HEK293 (cell line): ENCODE data around the gene SHBG.

Experiments used
- IKZF3 ChIP-seq: fragments of 450-650 bp; IDR thresholded peaks from 2 replicates; pipeline ENCODE4 v1.5.0; 2018; ENCODE audit warnings: missing biosample characterization, mild to moderate bottlenecking, missing genetic modification characterization, moderate library complexity
- KLF1 ChIP-seq: fragments of 450-650 bp; formaldehyde crosslinking; IDR thresholded peaks from 2 replicates; pipeline ENCODE4 v1.5.1; 2016; ENCODE audit warnings: missing biosample characterization, missing genetic modification characterization
- KLF10 ChIP-seq: fragments of 450-650 bp; IDR thresholded peaks from 2 replicates; pipeline ENCODE4 v1.5.1; 2018; ENCODE audit warnings: missing biosample characterization, mild to moderate bottlenecking, missing genetic modification characterization
- KLF8 ChIP-seq: fragments of 450-650 bp; formaldehyde crosslinking; IDR thresholded peaks from 2 replicates; pipeline ENCODE4 v1.5.1; 2016; ENCODE audit warnings: missing biosample characterization, missing genetic modification characterization
- KLF9 ChIP-seq: fragments of 450-650 bp; formaldehyde crosslinking; IDR thresholded peaks from 2 replicates; pipeline ENCODE4 v1.5.1; 2016; ENCODE audit warnings: missing biosample characterization, missing genetic modification characterization, low read depth
- PRDM10 ChIP-seq: fragments of 450-650 bp; formaldehyde crosslinking; IDR thresholded peaks from 2 replicates; pipeline ENCODE4 v1.5.1; 2016; ENCODE audit warnings: missing biosample characterization, missing genetic modification characterization
- REPIN1 ChIP-seq: fragments of 450-650 bp; formaldehyde crosslinking; IDR thresholded peaks from 2 replicates; pipeline ENCODE4 v1.5.1; 2017; ENCODE audit warnings: missing biosample characterization, missing genetic modification characterization, low read depth
- SP2 ChIP-seq: fragments of 450-650 bp; formaldehyde crosslinking; IDR thresholded peaks from 2 replicates; pipeline ENCODE4 v1.5.1; 2016; ENCODE audit warnings: missing biosample characterization, missing genetic modification characterization
- SP3 ChIP-seq: fragments of 450-650 bp; formaldehyde crosslinking; IDR thresholded peaks from 2 replicates; pipeline ENCODE4 v1.5.1; 2016; ENCODE audit warnings: missing biosample characterization, missing genetic modification characterization
- TSHZ1 ChIP-seq: fragments of 450-650 bp; formaldehyde crosslinking; IDR thresholded peaks from 2 replicates; pipeline ENCODE4 v1.5.1; 2016; ENCODE audit warnings: missing biosample characterization, missing genetic modification characterization, borderline replicate concordance
- ZNF155 ChIP-seq: fragments of 450-650 bp; formaldehyde crosslinking; IDR thresholded peaks from 2 replicates; pipeline ENCODE4 v1.5.1; 2016; ENCODE audit warnings: missing biosample characterization, missing genetic modification characterization
- ZNF211 ChIP-seq: fragments of 450-650 bp; formaldehyde crosslinking; IDR thresholded peaks from 2 replicates; pipeline ENCODE4 v1.5.1; 2016; ENCODE audit warnings: low read depth, missing biosample characterization, missing genetic modification characterization
- ZNF214 ChIP-seq: fragments of 450-650 bp; formaldehyde crosslinking; IDR thresholded peaks from 2 replicates; pipeline ENCODE4 v1.5.1; 2017; ENCODE audit warnings: missing biosample characterization, mild to moderate bottlenecking, missing genetic modification characterization, borderline replicate concordance
- ZNF37A ChIP-seq: fragments of 450-650 bp; IDR thresholded peaks from 2 replicates; pipeline ENCODE4 v1.5.1; 2018; ENCODE audit warnings: missing biosample characterization, missing genetic modification characterization
- ZNF404 ChIP-seq: fragments of 450-650 bp; formaldehyde crosslinking; IDR thresholded peaks from 2 replicates; pipeline ENCODE4 v1.5.1; 2017; ENCODE audit warnings: missing biosample characterization, missing genetic modification characterization
- ZNF426 ChIP-seq: fragments of 450-650 bp; formaldehyde crosslinking; IDR thresholded peaks from 2 replicates; pipeline ENCODE4 v1.5.1; 2017; ENCODE audit warnings: missing biosample characterization, missing genetic modification characterization, mild to moderate bottlenecking, inconsistent platforms, moderate library complexity
- ZNF473 ChIP-seq: fragments of 450-650 bp; formaldehyde crosslinking; IDR thresholded peaks from 2 replicates; pipeline ENCODE4 v1.5.1; 2017; ENCODE audit warnings: missing biosample characterization, missing genetic modification characterization
- ZNF501 ChIP-seq: fragments of 450-650 bp; formaldehyde crosslinking; IDR thresholded peaks from 2 replicates; pipeline ENCODE4 v1.5.1; 2016; ENCODE audit warnings: missing biosample characterization, missing genetic modification characterization
- ZNF624 ChIP-seq: fragments of 450-650 bp; formaldehyde crosslinking; IDR thresholded peaks from 2 replicates; pipeline ENCODE4 v1.5.1; 2017; ENCODE audit warnings: missing biosample characterization, missing genetic modification characterization
- ZNF658 ChIP-seq: fragments of 450-650 bp; formaldehyde crosslinking; IDR thresholded peaks from 2 replicates; pipeline ENCODE4; 2016; ENCODE audit warnings: missing biosample characterization, missing genetic modification characterization
- ZNF830 ChIP-seq: fragments of 450-650 bp; IDR thresholded peaks from 2 replicates; pipeline ENCODE4 v1.5.0; 2018; ENCODE audit warnings: missing biosample characterization, missing genetic modification characterization, low read depth, mild to moderate bottlenecking, moderate library complexity
- ZSCAN16 ChIP-seq: fragments of 450-650 bp; formaldehyde crosslinking; IDR thresholded peaks from 2 replicates; pipeline ENCODE4 v1.5.1; 2016; ENCODE audit warnings: missing biosample characterization, missing genetic modification characterization
- ZSCAN23 ChIP-seq: fragments of 450-650 bp; formaldehyde crosslinking; IDR thresholded peaks from 2 replicates; pipeline ENCODE4 v1.5.1; 2016; ENCODE audit warnings: missing biosample characterization, missing genetic modification characterization
- TF ChIP-seq, protein P1 (sequence below): fragments of 450-650 bp; formaldehyde crosslinking; IDR thresholded peaks from 2 replicates; pipeline ENCODE4 v1.5.1; 2016; ENCODE audit warnings: missing biosample characterization, missing genetic modification characterization
- TF ChIP-seq, protein P2 (sequence below): fragments of 450-650 bp; formaldehyde crosslinking; IDR thresholded peaks from 2 replicates; pipeline ENCODE4 v1.5.1; 2016; ENCODE audit warnings: missing biosample characterization, missing genetic modification characterization
- TF ChIP-seq, protein P3 (sequence below): fragments of 450-650 bp; formaldehyde crosslinking; IDR thresholded peaks from 2 replicates; pipeline ENCODE4 v1.5.1; 2016; ENCODE audit warnings: missing biosample characterization, missing genetic modification characterization

SHBG gene

DNA sequence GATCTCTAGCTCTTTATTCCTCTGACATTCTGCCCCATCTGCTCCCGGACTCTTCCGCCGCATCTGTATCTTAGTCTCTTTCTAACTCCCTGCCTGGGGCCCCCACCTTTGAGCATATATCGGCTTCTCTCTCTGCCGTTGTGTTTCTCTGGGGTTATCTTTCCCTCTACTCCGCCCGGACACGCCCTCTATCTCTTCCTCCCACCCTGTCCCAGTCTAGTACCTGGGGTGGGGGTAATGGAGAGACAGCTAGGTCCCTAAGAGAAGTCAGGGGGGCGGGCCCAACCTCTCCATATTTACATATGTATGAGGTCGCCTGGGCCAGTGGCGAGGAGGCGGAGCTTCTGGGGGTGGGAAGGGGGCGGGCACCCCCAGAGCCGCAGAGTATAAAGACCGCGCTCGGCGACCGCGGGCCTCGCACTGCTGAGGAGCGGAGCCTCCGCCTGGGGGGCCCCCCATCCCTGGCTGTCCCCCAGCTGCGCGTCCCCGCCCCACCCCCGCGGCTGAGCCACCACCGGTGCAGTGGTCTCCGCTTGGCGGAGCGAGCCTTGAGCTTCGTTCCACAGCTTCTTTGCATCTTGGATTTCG, 20.7 kb downstream of the SHBG start, which contains the start of gene ATP1B2 (continued):
- TF ChIP-seq ZNF214 (tag by site-specific recombination) = no peak
- TF ChIP-seq IKZF3 (tag by site-specific recombination) = 0 out of 2 replicates have a peak, but pooled peaks have one; percentile 45
- peak; percentile 35; the same call in 1 of the 2 replicates for TF ChIP-seq KLF10
- no peak for TF ChIP-seq ZNF624 (tag by site-specific recombination)
- TF ChIP-seq ZNF404 (tag by site-specific recombination) = no peak
- peak; percentile 79 for TF ChIP-seq SP2 (tag by site-specific recombination)
- TF ChIP-seq ZNF155 (tag by site-specific recombination) = no peak
- no peak for TF ChIP-seq ZSCAN23 (tag by site-specific recombination)
- 0 out of 2 replicates have a peak, but pooled peaks have one; percentile 12 for TF ChIP-seq PRDM10
- no peak for TF ChIP-seq ZNF830 (tag by site-specific recombination)
- TF ChIP-seq ZNF473 (tag by site-specific recombination) = no peak
- no peak for TF ChIP-seq KLF8 (tag by site-specific recombination)
- TF ChIP-seq ZNF211 (tag by site-specific recombination) = no peak
- TF ChIP-seq ZNF658 (tag by site-specific recombination) = no peak
- peak; percentile 83 for TF ChIP-seq SP3 (tag by site-specific recombination)
- TF ChIP-seq REPIN1 (tag by site-specific recombination) = no peak
- TF ChIP-seq, protein P1, sequence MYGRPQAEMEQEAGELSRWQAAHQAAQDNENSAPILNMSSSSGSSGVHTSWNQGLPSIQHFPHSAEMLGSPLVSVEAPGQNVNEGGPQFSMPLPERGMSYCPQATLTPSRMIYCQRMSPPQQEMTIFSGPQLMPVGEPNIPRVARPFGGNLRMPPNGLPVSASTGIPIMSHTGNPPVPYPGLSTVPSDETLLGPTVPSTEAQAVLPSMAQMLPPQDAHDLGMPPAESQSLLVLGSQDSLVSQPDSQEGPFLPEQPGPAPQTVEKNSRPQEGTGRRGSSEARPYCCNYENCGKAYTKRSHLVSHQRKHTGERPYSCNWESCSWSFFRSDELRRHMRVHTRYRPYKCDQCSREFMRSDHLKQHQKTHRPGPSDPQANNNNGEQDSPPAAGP (tag by site-specific recombination) = 0 out of 2 replicates have a peak, but pooled peaks have one; percentile 9
- no peak for TF ChIP-seq ZNF501 (tag by site-specific recombination)
- no peak for TF ChIP-seq TSHZ1 (tag by site-specific recombination)
- peak; percentile 73 for TF ChIP-seq KLF9
- TF ChIP-seq KLF1 (tag by site-specific recombination) = peak; percentile 89
- TF ChIP-seq, protein P2, sequence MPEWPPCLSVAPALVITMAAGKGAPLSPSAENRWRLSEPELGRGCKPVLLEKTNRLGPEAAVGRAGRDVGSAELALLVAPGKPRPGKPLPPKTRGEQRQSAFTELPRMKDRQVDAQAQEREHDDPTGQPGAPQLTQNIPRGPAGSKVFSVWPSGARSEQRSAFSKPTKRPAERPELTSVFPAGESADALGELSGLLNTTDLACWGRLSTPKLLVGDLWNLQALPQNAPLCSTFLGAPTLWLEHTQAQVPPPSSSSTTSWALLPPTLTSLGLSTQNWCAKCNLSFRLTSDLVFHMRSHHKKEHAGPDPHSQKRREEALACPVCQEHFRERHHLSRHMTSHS (tag by site-specific recombination) = no peak
- TF ChIP-seq ZNF426 (tag by site-specific recombination) = no peak
- TF ChIP-seq ZSCAN16 (tag by site-specific recombination) = no peak
- TF ChIP-seq ZNF37A (tag by site-specific recombination) = no peak
- TF ChIP-seq, protein P3, sequence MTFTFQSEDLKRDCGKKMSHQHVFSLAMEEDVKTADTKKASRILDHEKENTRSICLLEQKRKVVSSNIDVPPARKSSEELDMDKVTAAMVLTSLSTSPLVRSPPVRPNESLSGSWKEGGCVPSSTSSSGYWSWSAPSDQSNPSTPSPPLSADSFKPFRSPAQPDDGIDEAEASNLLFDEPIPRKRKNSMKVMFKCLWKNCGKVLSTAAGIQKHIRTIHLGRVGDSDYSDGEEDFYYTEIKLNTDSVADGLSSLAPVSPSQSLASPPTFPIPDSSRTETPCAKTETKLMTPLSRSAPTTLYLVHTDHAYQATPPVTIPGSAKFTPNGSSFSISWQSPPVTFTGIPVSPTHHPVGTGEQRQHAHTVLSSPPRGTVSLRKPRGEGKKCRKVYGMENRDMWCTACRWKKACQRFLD (tag by site-specific recombination) = no peak
- TF ChIP-seq, all 188 proteins: peak for 21
